ENCODE measurements around the gene NLRC4. TPM values are rescaled to one million over a fixed set of nuclear protein-coding genes. Genes with fewer than 3 reads are reported as not detected.

NLRC4 gene
- total and polyA plus RNA-seq, 2 donors (not counting 1 experiment from before 2014, with no cell fraction given): 0.64 to 0.94 TPM

DNA sequence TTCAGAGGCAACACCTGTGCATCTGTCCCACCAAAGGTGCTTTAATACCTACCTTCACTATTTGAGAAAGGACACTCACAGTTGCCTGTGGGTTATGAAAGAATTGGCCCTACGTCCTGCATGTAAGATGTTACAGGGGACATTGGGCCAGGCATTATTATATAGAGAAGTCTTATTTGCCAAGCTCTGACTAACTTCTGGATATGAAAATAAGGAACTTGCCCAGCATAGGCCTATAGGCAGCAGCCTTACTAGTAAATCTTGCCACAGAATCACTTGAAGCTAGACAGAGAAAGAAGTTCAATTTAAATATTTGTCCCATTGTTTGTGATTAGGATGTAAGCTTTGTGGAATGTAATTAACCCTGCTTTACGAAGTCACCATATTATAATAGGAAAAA, 41.7 kb downstream of the NLRC4 start:
- H3K79me2 ChIP-seq (ENCODE audit: control insufficient read depth, insufficient read depth, low read length): no peaks in the 10 kb centered on the region
- WGBS (ENCODE audit: insufficient coverage): no CpG with 5 or more reads among the region's 2 CpGs
- H4K20me1 ChIP-seq (ENCODE audit: control insufficient read depth, insufficient read depth, low read length, poor library complexity, severe bottlenecking): no peaks in the 10 kb centered on the region
- no peak for TF ChIP-seq EZH2 (IDR thresholded peaks at IDR 0.05; ENCODE audit: borderline replicate concordance, insufficient read depth, low read depth, low read length, poor library complexity, severe bottlenecking)
- TF ChIP-seq, protein P1, sequence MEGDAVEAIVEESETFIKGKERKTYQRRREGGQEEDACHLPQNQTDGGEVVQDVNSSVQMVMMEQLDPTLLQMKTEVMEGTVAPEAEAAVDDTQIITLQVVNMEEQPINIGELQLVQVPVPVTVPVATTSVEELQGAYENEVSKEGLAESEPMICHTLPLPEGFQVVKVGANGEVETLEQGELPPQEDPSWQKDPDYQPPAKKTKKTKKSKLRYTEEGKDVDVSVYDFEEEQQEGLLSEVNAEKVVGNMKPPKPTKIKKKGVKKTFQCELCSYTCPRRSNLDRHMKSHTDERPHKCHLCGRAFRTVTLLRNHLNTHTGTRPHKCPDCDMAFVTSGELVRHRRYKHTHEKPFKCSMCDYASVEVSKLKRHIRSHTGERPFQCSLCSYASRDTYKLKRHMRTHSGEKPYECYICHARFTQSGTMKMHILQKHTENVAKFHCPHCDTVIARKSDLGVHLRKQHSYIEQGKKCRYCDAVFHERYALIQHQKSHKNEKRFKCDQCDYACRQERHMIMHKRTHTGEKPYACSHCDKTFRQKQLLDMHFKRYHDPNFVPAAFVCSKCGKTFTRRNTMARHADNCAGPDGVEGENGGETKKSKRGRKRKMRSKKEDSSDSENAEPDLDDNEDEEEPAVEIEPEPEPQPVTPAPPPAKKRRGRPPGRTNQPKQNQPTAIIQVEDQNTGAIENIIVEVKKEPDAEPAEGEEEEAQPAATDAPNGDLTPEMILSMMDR (IDR thresholded peaks at IDR 0.05): no peak
- no peaks in the 10 kb centered on the region for H3K4me1 ChIP-seq (ENCODE audit: control insufficient read depth in 2 of 2, insufficient read depth in 2 of 2, low read length in 2 of 2)
- H3K27ac ChIP-seq (ENCODE audit: low read length in 2 of 2): no peak overlapping the region
- Mint-ChIP-seq H3K4me3 (no peak overlapping the region), H3K27me3 (no peaks in the 10 kb centered on the region), H3K4me1 (no peaks in the 10 kb centered on the region), H3K27ac (no peak overlapping the region), H3K9me3 (ENCODE audit: insufficient read depth) (no peaks in the 10 kb centered on the region)
- no peak overlapping the region for H3K4me3 ChIP-seq (ENCODE audit: control extremely low read depth in 1 of 5, extremely low read depth in 1 of 5, insufficient read depth in 1 of 5, low read depth in 2 of 5, low read length in 4 of 5)
- H3K36me3 ChIP-seq (replicated peaks in 1 of 2; ENCODE audit: control extremely low read depth in 1 of 2, control insufficient read depth in 1 of 2, extremely low read depth in 1 of 2, insufficient read depth in 2 of 2, low read length in 1 of 2): peaks cover 10 to 38% of the 10 kb centered on the region in 2 experiments
- H3K27me3 ChIP-seq (replicated peaks in 1 of 4; ENCODE audit: control extremely low read depth in 1 of 4, control insufficient read depth in 3 of 4, insufficient read depth in 4 of 4, low read length in 3 of 4): no peaks in the 10 kb centered on the region
- no peak overlapping the region for H2AFZ ChIP-seq (ENCODE audit: insufficient read depth, low read depth, low read length, poor library complexity, severe bottlenecking)
- ATAC-seq (ENCODE audit: low read depth): no peak
- ChIA-PET CTCF (interaction anchor here (0.6 kb wide), 1 partner anchor 15 kb away, joined by 4 read pairs; no protein-coding TSS in a partner anchor), POLR2A (no interaction called here)
- no peaks in the 10 kb centered on the region for H3K9me3 ChIP-seq (ENCODE audit: control extremely low read depth in 1 of 3, control insufficient read depth in 2 of 3, insufficient read depth in 1 of 3, low read length in 2 of 3)
- no peak overlapping the region for H3K4me2 ChIP-seq (replicated peaks; ENCODE audit: low read depth, low read length, poor library complexity, severe bottlenecking)
- DNase-seq: no peak
- no peak overlapping the region for H3K9ac ChIP-seq (ENCODE audit: low read length)
- intact Hi-C loops (cut with micrococcal nuclease): no loop called here

DNA sequence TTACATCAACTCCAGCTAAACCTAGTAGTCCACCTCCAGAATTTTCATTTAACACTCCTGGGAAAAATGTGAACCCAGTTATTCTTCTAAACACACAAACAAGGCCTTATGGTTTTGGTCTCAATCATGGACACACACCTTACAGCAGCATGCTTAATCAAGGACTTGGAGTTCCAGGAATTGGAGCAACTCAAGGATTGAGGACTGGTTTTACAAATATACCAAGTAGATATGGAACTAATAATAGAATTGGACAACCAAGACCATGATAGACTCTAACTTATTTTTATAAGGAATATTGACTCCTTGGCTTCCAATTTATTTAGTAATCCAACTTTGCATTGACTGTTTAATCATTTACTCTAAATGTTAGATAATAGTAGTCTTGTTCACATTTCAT, 44.2 kb downstream of the NLRC4 start:
- no peaks in the 10 kb centered on the region for H3K4me1 ChIP-seq (ENCODE audit: control insufficient read depth in 2 of 2, insufficient read depth in 2 of 2, low read length in 2 of 2)
- no peaks in the 10 kb centered on the region for H3K27me3 ChIP-seq (replicated peaks in 1 of 4; ENCODE audit: control extremely low read depth in 1 of 4, control insufficient read depth in 3 of 4, insufficient read depth in 4 of 4, low read length in 3 of 4)
- intact Hi-C loops (cut with micrococcal nuclease): no loop called here
- no peaks in the 10 kb centered on the region for H3K9me3 ChIP-seq (ENCODE audit: control extremely low read depth in 1 of 3, control insufficient read depth in 2 of 3, insufficient read depth in 1 of 3, low read length in 2 of 3)
- ChIA-PET CTCF (no interaction called here), POLR2A (no interaction called here)
- Mint-ChIP-seq H3K27ac (no peak overlapping the region), H3K27me3 (no peaks in the 10 kb centered on the region), H3K4me3 (no peak overlapping the region), H3K4me1 (no peaks in the 10 kb centered on the region), H3K9me3 (ENCODE audit: insufficient read depth) (no peaks in the 10 kb centered on the region)
- no peak overlapping the region for H2AFZ ChIP-seq (ENCODE audit: insufficient read depth, low read depth, low read length, poor library complexity, severe bottlenecking)
- no peaks in the 10 kb centered on the region for H3K79me2 ChIP-seq (ENCODE audit: control insufficient read depth, insufficient read depth, low read length)
- DNase-seq (no peak), ATAC-seq (ENCODE audit: low read depth) (no peak)
- H3K27ac ChIP-seq (ENCODE audit: low read length in 2 of 2): no peak overlapping the region
- TF ChIP-seq, protein P1 (IDR thresholded peaks at IDR 0.05): no peak
- TF ChIP-seq EZH2 (IDR thresholded peaks at IDR 0.05; ENCODE audit: borderline replicate concordance, insufficient read depth, low read depth, low read length, poor library complexity, severe bottlenecking): no peak
- H4K20me1 ChIP-seq (ENCODE audit: control insufficient read depth, insufficient read depth, low read length, poor library complexity, severe bottlenecking): no peaks in the 10 kb centered on the region
- no peak overlapping the region for H3K4me2 ChIP-seq (replicated peaks; ENCODE audit: low read depth, low read length, poor library complexity, severe bottlenecking)
- H3K36me3 ChIP-seq (replicated peaks in 1 of 2; ENCODE audit: control extremely low read depth in 1 of 2, control insufficient read depth in 1 of 2, extremely low read depth in 1 of 2, insufficient read depth in 2 of 2, low read length in 1 of 2): peaks cover 10 to 41% of the 10 kb centered on the region in 2 experiments
- no peak overlapping the region for H3K9ac ChIP-seq (ENCODE audit: low read length)
- H3K4me3 ChIP-seq (ENCODE audit: control extremely low read depth in 1 of 5, extremely low read depth in 1 of 5, insufficient read depth in 1 of 5, low read depth in 2 of 5, low read length in 4 of 5): no peak overlapping the region

All from B cell (primary cell).